Pons (tissue), 1 donor: ENCODE measurements around the gene DENND1A.
A peak's percentile ranks its signal among the peaks of the same experiment; 100 is the strongest.

Experiments used
- DNase-seq: peaks from one replicate; pipeline ENCODE4 v3.0.0-alpha.2; 2016; ENCODE audit warnings: low spot score

The DENND1A gene

GRCh38 chr9:123358181-123358905 is 571.6 kb downstream of the DENND1A start:
- DNase-seq, result peak; percentile 75

- no peak for DNase-seq
Observed at GRCh38 chr9:123357743-123358059, 572.2 kb downstream of the DENND1A start.

GRCh38 chr9:123356851-123357742 is 572.8 kb downstream of the DENND1A start:
- no peak for DNase-seq

- DNase-seq, result no peak
Observed at GRCh38 chr9:123355761-123356431, 574.0 kb downstream of the DENND1A start, which contains the start of gene CRB2. Gene CRB2, plus strand, starts transcription at chr9:123356197. Its CDS starts 64 bp downstream, at chr9:123356261.

- DNase-seq, result peak; percentile 32
Observed at GRCh38 chr9:123354806-123355508, 575.0 kb downstream of the DENND1A start.

GRCh38 chr9:123353984-123354591 is 575.8 kb downstream of the DENND1A start:
- DNase-seq, result peak; percentile 45

GRCh38 chr9:123353041-123353440 is 576.9 kb downstream of the DENND1A start:
- DNase-seq, result no peak

DNA sequence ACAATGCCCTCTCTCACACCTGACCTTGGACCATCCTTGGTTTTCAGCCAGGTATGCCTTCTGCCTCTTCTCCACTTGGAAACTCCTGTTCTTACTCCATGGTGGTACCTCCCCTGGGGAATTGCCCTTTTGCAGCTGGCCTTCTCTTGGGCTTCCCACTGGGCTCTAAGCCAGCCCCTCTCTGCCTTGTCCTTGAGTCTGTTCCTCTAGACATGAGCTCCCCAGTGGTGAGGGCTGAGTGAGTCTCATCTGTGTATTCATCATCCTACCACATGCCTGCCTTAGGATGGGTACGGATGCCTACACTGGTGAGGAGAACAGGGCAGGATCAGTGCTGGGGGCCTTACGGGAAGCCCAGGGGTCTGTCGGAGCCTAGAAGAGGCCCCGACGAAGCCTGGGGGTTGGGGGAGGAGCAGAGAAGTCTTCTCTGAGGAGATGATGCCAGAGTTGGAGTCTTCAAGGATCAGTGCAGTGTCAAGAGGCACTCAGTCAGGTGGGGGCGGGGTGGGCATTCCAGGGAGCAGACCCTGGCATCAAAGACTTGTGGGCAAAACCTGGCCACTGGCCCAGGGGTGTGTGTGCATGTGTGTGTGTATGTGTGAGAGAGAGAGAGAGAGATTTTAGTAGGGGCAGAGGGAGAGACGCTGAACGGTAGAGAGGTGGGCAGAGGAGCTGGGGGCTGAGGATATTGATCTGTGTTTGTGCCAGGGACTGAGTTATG is 579.2 kb downstream of the DENND1A start:
- DNase-seq, result no peak

GRCh38 chr9:123349691-123350480 is 580.0 kb downstream of the DENND1A start:
- DNase-seq, result peak; percentile 53

DNA sequence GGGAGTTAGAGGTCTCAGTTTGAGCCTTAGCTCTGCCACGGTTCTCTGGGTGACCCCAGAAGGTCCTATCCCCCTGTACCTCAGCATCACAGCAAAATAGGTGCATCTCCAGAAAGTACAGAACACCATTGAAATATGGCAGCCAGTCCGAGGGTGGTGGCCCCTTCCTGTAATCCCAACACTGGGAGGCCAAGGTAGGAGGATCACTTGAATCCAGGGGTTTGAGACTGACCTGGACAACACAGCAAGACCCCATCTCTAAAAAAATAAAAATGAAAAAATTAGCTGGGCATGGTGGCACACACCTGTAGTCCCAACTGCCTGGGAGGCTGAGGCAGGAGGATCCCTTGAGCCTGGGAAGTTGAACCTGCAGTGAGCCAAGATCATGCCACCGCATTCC is 580.9 kb downstream of the DENND1A start:
- DNase-seq, result no peak

- no peak for DNase-seq
Observed at GRCh38 chr9:123348317-123348992, 581.5 kb downstream of the DENND1A start.

GRCh38 chr9:123347289-123348060 is 582.5 kb downstream of the DENND1A start:
- no peak for DNase-seq

- no peak for DNase-seq
Observed at GRCh38 chr9:123346826-123347225, 583.1 kb downstream of the DENND1A start.

DNA sequence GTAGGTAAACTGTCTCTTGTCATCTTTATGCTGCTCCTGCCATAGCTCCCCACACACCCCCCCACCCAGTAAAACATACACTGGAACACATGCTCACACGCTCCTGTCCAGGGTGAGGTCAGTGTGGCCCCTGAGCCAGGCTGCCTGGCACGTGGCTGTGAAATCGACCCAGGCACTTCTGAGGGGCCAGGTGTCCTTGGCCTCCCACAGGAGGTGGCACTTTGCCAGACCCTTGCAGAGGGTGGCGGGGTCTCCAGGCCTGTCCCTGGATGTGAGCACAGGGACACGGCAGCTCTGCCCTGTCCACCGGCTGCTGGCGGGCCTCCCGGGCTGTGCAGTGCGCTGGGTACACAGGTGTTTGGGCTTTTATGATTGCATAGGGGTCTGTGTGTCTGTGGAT is 583.9 kb downstream of the DENND1A start:
- no peak for DNase-seq

GRCh38 chr9:123345567-123345955 is 584.4 kb downstream of the DENND1A start:
- DNase-seq, result no peak

DNA sequence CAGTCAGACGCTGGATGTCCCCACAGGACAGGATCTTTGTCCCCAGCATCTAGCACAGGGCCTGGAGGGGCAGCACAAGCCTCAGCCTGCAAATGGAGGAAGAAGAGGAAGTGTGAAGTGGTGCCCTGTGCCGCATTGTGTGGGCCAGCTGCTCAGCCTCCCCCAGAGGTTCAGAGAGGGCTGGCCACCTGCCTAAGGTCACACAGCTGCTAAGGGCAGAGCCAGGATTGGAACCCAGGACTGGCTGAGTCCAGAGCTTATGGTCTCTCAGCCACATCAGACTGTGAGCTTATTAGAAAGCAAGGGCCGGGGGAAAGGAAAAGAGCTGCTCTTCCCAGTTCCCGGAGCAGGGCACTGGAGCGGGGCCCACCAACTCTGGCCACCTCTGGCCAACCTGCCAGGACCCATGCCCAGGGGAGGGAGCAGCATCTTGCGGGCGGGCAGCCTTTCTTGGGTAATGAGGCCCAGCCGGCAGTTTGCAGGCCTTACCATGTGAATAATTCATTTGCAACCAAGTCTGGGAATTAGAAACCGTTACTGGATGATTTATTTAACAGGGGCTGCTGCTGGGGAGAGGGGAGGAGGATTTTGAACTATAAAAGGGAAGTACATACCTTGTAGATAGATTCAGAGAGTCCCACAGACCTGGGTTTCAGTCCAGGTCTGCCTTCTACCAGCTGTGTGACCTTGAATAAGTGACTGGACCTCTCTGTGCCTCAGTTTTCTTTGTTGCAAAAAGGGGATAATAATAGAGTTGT is 585.6 kb downstream of the DENND1A start:
- DNase-seq, result no peak

DNA sequence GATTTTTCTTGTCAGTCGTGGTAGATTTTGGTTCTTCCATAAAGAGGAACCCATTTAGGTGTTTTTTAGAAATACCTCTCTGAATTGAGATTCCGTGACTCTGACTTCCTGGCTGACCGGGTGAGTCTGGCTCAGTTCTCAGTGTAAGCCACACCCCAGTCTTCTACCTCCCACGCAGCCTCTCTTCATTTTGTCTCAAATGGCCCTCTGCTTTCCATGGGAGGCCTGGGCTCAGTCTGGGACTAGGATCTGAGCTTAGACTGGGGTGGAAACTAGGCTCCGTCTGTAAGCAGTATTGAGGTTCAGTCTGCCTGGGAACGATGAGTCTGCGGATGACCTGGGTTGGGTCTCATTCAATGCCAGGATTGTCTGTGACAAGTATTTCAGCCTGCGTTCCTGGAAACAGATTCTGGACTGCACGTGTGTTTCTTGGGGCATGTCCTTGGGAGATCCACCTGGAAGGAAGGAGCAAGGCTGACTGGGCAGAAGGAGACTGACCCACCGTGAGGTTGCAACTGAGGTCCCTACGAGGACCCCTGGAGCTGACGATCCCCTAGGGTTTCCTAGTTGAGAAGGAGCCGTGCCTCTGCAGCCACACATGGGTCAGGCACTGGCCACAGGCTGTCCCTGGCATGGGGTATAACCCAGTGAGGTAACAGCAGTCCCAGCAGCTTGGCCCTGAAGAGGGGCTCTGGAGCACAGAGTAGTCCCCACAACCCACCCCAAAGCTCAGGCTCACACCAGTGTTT is 586.3 kb downstream of the DENND1A start:
- no peak for DNase-seq
